ENCODE results near the gene USP24. TPM values are rescaled to one million over a fixed set of nuclear protein-coding genes. Genes with fewer than 3 reads are reported as not detected.
"Not testable (repeated sequence)": the region's sequence is repeated elsewhere in the genome, so short reads cannot be mapped to it uniquely, and the experiment has no call there.

Gene USP24
- total RNA-seq, 1 donor: 43.1 TPM

DNA sequence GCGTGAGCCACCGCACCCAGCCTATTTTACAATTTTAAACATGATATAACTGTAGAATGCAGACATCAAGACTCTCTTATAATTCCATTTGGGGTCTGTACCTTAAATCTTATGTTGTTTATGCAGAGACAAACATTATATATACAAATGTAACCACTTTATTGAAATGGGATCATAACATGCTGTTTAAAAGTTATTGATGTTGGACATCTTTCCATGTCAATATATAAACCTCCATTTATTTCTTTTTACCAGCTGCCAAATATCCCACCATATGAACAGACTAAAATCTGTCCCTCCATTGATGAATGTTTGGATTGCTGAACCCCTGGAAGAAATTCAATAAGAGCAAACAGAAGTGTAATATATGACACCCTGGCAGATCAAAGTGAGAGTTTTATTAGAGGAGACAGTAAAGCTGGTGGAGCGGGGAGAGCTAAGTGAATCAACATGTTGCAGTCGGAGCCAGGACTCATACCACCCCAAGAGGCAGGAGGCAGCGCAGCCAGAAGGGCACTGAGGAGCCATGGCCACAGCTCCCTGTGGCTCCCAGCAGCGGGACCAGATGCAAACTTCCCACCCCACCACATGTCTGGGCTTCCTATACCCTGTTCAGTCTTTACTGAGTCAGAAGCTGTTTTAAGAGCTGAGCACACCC lies 180.6 kb downstream of the USP24 start:
- Histone ChIP-seq H2AFZ (ENCODE audit: low read length) (no peak overlapping the region), H3K27me3 (ENCODE audit: insufficient read depth, low read length) (peaks cover 52% of the 10 kb centered on the region), H3K27ac (ENCODE audit: low read depth, low read length) (no peak overlapping the region)

DNA sequence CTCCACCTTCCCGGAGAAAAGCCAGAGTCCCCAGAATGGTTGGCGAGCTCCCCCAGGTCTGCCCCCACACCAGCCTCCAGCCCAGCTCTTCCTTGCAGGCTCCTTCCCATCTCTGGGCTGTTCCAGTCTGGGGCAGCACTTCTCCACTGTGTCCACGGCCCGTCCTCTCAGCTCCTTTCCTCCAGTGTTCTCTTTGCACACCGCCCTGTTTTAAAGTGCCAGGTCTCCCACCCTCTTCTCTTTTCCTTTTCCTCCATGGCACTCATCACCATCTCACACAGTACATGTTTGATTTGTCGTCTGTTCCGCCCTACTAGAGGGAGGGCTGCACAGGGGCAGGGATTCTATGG lies 181.9 kb downstream of the USP24 start:
- no peak for DNase-seq (ENCODE audit: insufficient read length, low spot score, missing footprints)
- no peak overlapping the region for H3K27ac ChIP-seq (ENCODE audit: low read depth, low read length)
- H2AFZ ChIP-seq (ENCODE audit: low read length): no peak overlapping the region
- peaks cover 39% of the 10 kb centered on the region for H3K27me3 ChIP-seq (ENCODE audit: insufficient read depth, low read length)
- H3K4me1 ChIP-seq (ENCODE audit: insufficient read depth, low read length): no peaks in the 10 kb centered on the region
- H3K79me2 ChIP-seq (ENCODE audit: insufficient read depth, low read length): no peaks in the 10 kb centered on the region
- H3K36me3 ChIP-seq (ENCODE audit: insufficient read depth, low read length): no peaks in the 10 kb centered on the region
- no peaks in the 10 kb centered on the region for H4K20me1 ChIP-seq (ENCODE audit: insufficient read depth, low read length)
- TF ChIP-seq, protein P1, sequence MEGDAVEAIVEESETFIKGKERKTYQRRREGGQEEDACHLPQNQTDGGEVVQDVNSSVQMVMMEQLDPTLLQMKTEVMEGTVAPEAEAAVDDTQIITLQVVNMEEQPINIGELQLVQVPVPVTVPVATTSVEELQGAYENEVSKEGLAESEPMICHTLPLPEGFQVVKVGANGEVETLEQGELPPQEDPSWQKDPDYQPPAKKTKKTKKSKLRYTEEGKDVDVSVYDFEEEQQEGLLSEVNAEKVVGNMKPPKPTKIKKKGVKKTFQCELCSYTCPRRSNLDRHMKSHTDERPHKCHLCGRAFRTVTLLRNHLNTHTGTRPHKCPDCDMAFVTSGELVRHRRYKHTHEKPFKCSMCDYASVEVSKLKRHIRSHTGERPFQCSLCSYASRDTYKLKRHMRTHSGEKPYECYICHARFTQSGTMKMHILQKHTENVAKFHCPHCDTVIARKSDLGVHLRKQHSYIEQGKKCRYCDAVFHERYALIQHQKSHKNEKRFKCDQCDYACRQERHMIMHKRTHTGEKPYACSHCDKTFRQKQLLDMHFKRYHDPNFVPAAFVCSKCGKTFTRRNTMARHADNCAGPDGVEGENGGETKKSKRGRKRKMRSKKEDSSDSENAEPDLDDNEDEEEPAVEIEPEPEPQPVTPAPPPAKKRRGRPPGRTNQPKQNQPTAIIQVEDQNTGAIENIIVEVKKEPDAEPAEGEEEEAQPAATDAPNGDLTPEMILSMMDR (IDR thresholded peaks at IDR 0.05; ENCODE audit: extremely low read depth, low read depth, low read length): no peak
- H3K9me3 ChIP-seq (ENCODE audit: low read depth, low read length): no peaks in the 10 kb centered on the region
- no peak overlapping the region for H3K4me3 ChIP-seq (ENCODE audit: insufficient read depth, low read length)
- no peak overlapping the region for H3K4me2 ChIP-seq (ENCODE audit: insufficient read depth, low read length)

More for the DNA sequence above, 180.6 kb downstream of the USP24 start:
- no peak for DNase-seq (ENCODE audit: insufficient read length, low spot score, missing footprints)
- TF ChIP-seq, protein P1 (IDR thresholded peaks at IDR 0.05; ENCODE audit: extremely low read depth, low read depth, low read length): no peak
- Histone ChIP-seq H3K36me3 (ENCODE audit: insufficient read depth, low read length) (no peaks in the 10 kb centered on the region), H3K4me3 (ENCODE audit: insufficient read depth, low read length) (no peak overlapping the region), H3K4me2 (ENCODE audit: insufficient read depth, low read length) (no peak overlapping the region), H3K4me1 (ENCODE audit: insufficient read depth, low read length) (no peaks in the 10 kb centered on the region), H3K9me3 (ENCODE audit: low read depth, low read length) (no peaks in the 10 kb centered on the region), H3K79me2 (ENCODE audit: insufficient read depth, low read length) (no peaks in the 10 kb centered on the region), H4K20me1 (ENCODE audit: insufficient read depth, low read length) (no peaks in the 10 kb centered on the region)

DNA sequence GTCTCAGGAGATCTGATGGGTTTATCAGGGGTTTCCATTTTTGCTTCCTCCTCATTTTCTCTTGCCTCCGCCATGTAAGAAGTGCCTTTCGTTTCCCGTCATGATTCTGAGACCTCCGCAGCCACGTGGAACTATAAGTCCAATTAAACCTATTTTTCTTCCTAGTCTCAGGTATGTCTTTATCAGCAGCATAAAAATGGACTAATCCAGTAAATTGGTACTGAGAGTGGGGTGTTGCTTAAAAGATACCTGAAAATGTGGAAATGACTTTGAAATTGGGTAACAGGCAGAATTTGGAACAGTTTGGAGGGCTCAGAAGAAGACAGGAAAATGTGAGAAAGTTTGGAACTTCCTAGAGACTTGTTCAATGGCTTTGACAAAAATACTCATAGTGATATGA lies 184.1 kb downstream of the USP24 start:
- not testable (repeated sequence) for H3K79me2 ChIP-seq (ENCODE audit: insufficient read depth, low read length); H4K20me1 ChIP-seq (ENCODE audit: insufficient read depth, low read length); H3K4me3 ChIP-seq (ENCODE audit: insufficient read depth, low read length); H3K4me1 ChIP-seq (ENCODE audit: insufficient read depth, low read length); H3K9me3 ChIP-seq (ENCODE audit: low read depth, low read length); H3K36me3 ChIP-seq (ENCODE audit: insufficient read depth, low read length); H3K27ac ChIP-seq (ENCODE audit: low read depth, low read length); H3K4me2 ChIP-seq (ENCODE audit: insufficient read depth, low read length); H2AFZ ChIP-seq (ENCODE audit: low read length); DNase-seq (ENCODE audit: insufficient read length, low spot score, missing footprints)
- H3K27me3 ChIP-seq (ENCODE audit: insufficient read depth, low read length): peaks cover 20% of the 10 kb centered on the region

DNA sequence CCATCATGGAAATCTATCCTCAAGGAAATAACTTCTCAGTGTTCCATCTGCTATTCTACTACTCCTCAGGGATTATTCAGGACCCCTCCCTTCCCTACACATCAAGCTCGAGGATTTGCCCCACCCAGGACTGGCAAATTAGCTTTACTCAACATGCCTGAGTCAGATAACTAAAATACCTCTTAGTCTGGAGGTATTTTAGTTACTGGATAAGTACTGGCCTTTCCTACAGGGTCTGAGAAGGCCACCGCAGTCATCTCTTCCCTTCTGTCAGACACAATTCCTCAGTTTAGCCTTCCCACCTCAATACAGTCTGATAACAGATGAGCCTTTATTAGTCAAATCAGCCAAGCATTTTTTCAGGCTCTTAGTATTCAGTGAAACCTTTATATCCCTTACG lies 188.5 kb downstream of the USP24 start:
- not testable (repeated sequence) for H3K9me3 ChIP-seq (ENCODE audit: low read depth, low read length); DNase-seq (ENCODE audit: insufficient read length, low spot score, missing footprints)

DNA sequence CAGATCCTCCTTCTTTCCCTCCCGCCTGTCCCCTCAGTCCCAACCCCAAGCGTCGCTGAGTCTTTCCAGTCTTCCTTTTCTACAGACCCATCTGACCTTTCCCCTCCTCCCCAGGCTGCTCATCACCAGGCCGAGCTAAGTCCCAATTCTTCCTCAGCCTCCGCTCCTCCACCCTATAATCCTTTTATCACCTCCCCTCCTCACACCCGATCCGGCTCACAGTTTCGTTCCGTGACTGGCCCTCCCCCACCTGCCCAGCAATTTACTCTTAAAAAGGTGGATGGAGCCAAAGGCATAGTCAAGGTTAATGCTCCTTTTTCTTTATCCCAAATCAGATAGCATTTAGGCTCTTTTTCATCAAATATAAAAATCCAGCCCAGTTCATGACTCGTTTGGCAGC lies 191.0 kb downstream of the USP24 start:
- H3K4me1 ChIP-seq (ENCODE audit: insufficient read depth, low read length); H3K36me3 ChIP-seq (ENCODE audit: insufficient read depth, low read length); H4K20me1 ChIP-seq (ENCODE audit: insufficient read depth, low read length); DNase-seq (ENCODE audit: insufficient read length, low spot score, missing footprints); H3K9me3 ChIP-seq (ENCODE audit: low read depth, low read length); H3K27me3 ChIP-seq (ENCODE audit: insufficient read depth, low read length); H3K4me3 ChIP-seq (ENCODE audit: insufficient read depth, low read length); H3K27ac ChIP-seq (ENCODE audit: low read depth, low read length); H2AFZ ChIP-seq (ENCODE audit: low read length); H3K79me2 ChIP-seq (ENCODE audit: insufficient read depth, low read length); H3K4me2 ChIP-seq (ENCODE audit: insufficient read depth, low read length): not testable (repeated sequence)

More for the DNA sequence above, 188.5 kb downstream of the USP24 start:
- not testable (repeated sequence) for H3K4me2 ChIP-seq (ENCODE audit: insufficient read depth, low read length); H3K27ac ChIP-seq (ENCODE audit: low read depth, low read length); H3K79me2 ChIP-seq (ENCODE audit: insufficient read depth, low read length); H3K4me1 ChIP-seq (ENCODE audit: insufficient read depth, low read length); H2AFZ ChIP-seq (ENCODE audit: low read length); H3K36me3 ChIP-seq (ENCODE audit: insufficient read depth, low read length); H3K4me3 ChIP-seq (ENCODE audit: insufficient read depth, low read length); H3K27me3 ChIP-seq (ENCODE audit: insufficient read depth, low read length); H4K20me1 ChIP-seq (ENCODE audit: insufficient read depth, low read length)

Data from osteoblast (primary cell).